ENCODE data around the gene TPI1.
"Not testable (repeated sequence)": the region's sequence is repeated elsewhere in the genome, so short reads cannot be mapped to it uniquely, and the experiment has no call there.

TPI1 gene

GRCh38 chr12:6869049-6870021 is 2.0 kb downstream of the TPI1 start:
- DNase-seq (ENCODE audit: low read depth) = no peak

GRCh38 chr12:6870304-6870703 is 3.0 kb downstream of the TPI1 start:
- not testable (repeated sequence) for DNase-seq (ENCODE audit: low read depth)

- DNase-seq (ENCODE audit: low read depth) = no peak
Measured at GRCh38 chr12:6871052-6871957, 4.0 kb downstream of the TPI1 start.

GRCh38 chr12:6872073-6873048 is 5.0 kb downstream of the TPI1 start:
- DNase-seq (ENCODE audit: low read depth) = no peak

GRCh38 chr12:6873094-6874014 is 6.0 kb downstream of the TPI1 start, which contains the start of gene SPSB2:
Gene SPSB2, minus strand, starts transcription at chr12:6873303. Its CDS starts 402 bp downstream, at chr12:6872901.
- DNase-seq (ENCODE audit: low read depth) = peak; percentile 96

- DNase-seq (ENCODE audit: low read depth) = not testable (repeated sequence)
Measured at GRCh38 chr12:6874015-6874368, 6.7 kb downstream of the TPI1 start.

GRCh38 chr12:6879824-6880223 is 12.5 kb downstream of the TPI1 start:
- not testable (repeated sequence) for DNase-seq (ENCODE audit: low read depth)

- no peak for DNase-seq (ENCODE audit: low read depth)
Measured at GRCh38 chr12:6883252-6883651, 15.9 kb downstream of the TPI1 start.

- no peak for DNase-seq (ENCODE audit: low read depth)
Measured at GRCh38 chr12:6883683-6884082, 16.4 kb downstream of the TPI1 start.

- no peak for DNase-seq (ENCODE audit: low read depth)
Measured at GRCh38 chr12:6884539-6884938, 17.2 kb downstream of the TPI1 start.

GRCh38 chr12:6886206-6886999 is 19.1 kb downstream of the TPI1 start:
- not testable (repeated sequence) for DNase-seq (ENCODE audit: low read depth)

- DNase-seq (ENCODE audit: low read depth) = no peak
Measured at GRCh38 chr12:6887460-6887859, 20.1 kb downstream of the TPI1 start.

GRCh38 chr12:6888360-6888759 is 21.0 kb downstream of the TPI1 start:
- no peak for DNase-seq (ENCODE audit: low read depth)

- DNase-seq (ENCODE audit: low read depth) = not testable (repeated sequence)
Measured at GRCh38 chr12:6888794-6889193, 21.5 kb downstream of the TPI1 start.

GRCh38 chr12:6889775-6890573 is 22.6 kb downstream of the TPI1 start:
- DNase-seq (ENCODE audit: low read depth) = not testable (repeated sequence)

GRCh38 chr12:6890789-6891645 is 23.7 kb downstream of the TPI1 start:
- DNase-seq (ENCODE audit: low read depth) = peak; percentile 93

- DNase-seq (ENCODE audit: low read depth) = no peak
Measured at GRCh38 chr12:6891646-6892001, 24.3 kb downstream of the TPI1 start.

- DNase-seq (ENCODE audit: low read depth) = not testable (repeated sequence)
Measured at GRCh38 chr12:6892683-6893082, 25.4 kb downstream of the TPI1 start.
